Body of pancreas (tissue), 4 donors: ENCODE measurements around the gene UFC1. TPM values are rescaled to one million over a fixed set of nuclear protein-coding genes. Genes with fewer than 3 reads are reported as not detected.

Experiments used
- ATAC-seq: fragments of 150-250 bp; one replicate; pipeline ENCODE4 v1.9.1; 2016
- DNase-seq, 4 donors: peaks; one replicate each; pipeline ENCODE4 v3.0.0-alpha.2; 2019
- H3K27ac ChIP-seq, 4 donors: fragments of 200-600 bp; sonication (generic); 1 replicate in 3 of 4; 2 replicates in 1 of 4; pipeline versions ENCODE4 v1.5.1 to v1.6.1; 2016 to 2019; ENCODE audit warnings: mild to moderate bottlenecking in 1 of 4, mixed read lengths in 1 of 4, moderate library complexity in 1 of 4
- H3K27me3 ChIP-seq, 2 donors: fragments of 200-600 bp; sonication (generic); one replicate each; pipeline ENCODE4 v1.6.0; 2016; ENCODE audit warnings: mild to moderate bottlenecking in 1 of 2
- H3K36me3 ChIP-seq, 2 donors: fragments of 200-600 bp; sonication (generic); replicated peaks in 1 of 2; 2 replicates each; pipeline ENCODE4 v1.5.1; 2016; ENCODE audit warnings: low read depth in 2 of 2; ENCODE audit not compliant: insufficient read depth in 1 of 2
- H3K4me1 ChIP-seq: fragments of 200-600 bp; sonication (generic); one replicate; pipeline ENCODE4 v1.6.0; 2016
- H3K4me3 ChIP-seq, 2 donors: fragments of 200-600 bp; sonication (generic); 1 replicate in 1 of 2; 2 replicates in 1 of 2; pipeline ENCODE4 v1.5.1; 2016 to 2019
- H3K9me3 ChIP-seq, 3 donors: fragments of 200-600 bp; sonication (generic); 1 replicate in 2 of 3; 2 replicates in 1 of 3; pipeline ENCODE4 v1.5.1; 2016
- CTCF ChIP-seq, 7 experiments: fragments of 450-650 bp in 4 of 7; fragments of 200-600 bp in 3 of 7; sonication (generic) in 3 of 7; IDR thresholded peaks; one replicate each; pipeline ENCODE4 v1.5.1; 2016 to 2019; ENCODE audit warnings: antibody characterized with exemption in 7 of 7
- POLR2A ChIP-seq, 3 donors: fragments of 450-650 bp; IDR thresholded peaks; one replicate each; pipeline ENCODE4 v1.6.1; 2016; ENCODE audit warnings: antibody characterized with exemption in 3 of 3, mild to moderate bottlenecking in 2 of 3
- WGBS, 2 donors: methylation state at CpG; one replicate each; pipeline ENCODE4 v1.1.5; 2017; 5-methylcytosine and 5-hydroxymethylcytosine counted together
- intact Hi-C: fragments of 100-400 bp; cut with DNase I; formaldehyde crosslinking; loops from one replicate; pipeline ENCODE4 v1.15.1; 2023
- total RNA-seq, 2 donors: library from RNA; depleted of rRNA; stranded (reverse); fragments of >200 nt; gene quantifications; one replicate each; pipeline ENCODE4 v1.1.0, GENCODE V29; 2016

UFC1 gene
- total RNA-seq, 2 donors from 2014 or later: 33.6 to 48.8 TPM

DNA sequence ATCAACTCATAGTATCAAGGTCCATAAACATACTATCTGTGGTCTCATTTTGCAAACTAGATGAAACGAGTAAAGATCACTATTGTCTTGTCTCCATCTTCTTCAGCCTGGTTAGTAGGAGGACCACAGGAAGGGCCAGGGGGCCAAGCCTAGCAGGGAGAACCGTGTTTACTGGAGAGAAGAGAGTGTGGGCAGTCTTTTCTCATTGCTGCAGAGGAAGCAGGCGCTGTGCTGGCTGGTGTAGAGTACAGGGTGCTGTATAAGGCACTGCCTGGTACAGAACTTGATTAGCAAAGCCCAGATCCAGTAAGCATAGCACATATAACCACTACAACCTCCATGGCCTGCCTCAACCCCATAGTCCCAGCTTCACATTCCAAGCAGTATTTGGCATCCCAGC is 33.5 kb downstream of the UFC1 start:
- no peaks in the 10 kb centered on the region for H3K9me3 ChIP-seq
- H3K27ac ChIP-seq: no peak overlapping the region
- no peaks in the 10 kb centered on the region for H3K36me3 ChIP-seq
- H3K4me1 ChIP-seq: no peaks in the 10 kb centered on the region
- no peak for ATAC-seq
- 45 to 58% methylated on average over 2 to 3 of the region's 3 CpGs for WGBS, 2 donors
- DNase-seq: no peak
- intact Hi-C loops: no loop called here
- TF ChIP-seq CTCF (IDR thresholded peaks at IDR 0.05) (no peak), POLR2A (IDR thresholded peaks at IDR 0.05) (no peak)
- no peaks in the 10 kb centered on the region for H3K27me3 ChIP-seq
- H3K4me3 ChIP-seq: no peak overlapping the region

GRCh38 chr1:161188381-161188780 is 34.6 kb downstream of the UFC1 start:
- 75 to 83% methylated on average over 6 of the region's 6 CpGs for WGBS, 2 donors
- intact Hi-C loops: no loop called here
- DNase-seq (no peak), ATAC-seq (no peak)
- H3K4me1 ChIP-seq: no peaks in the 10 kb centered on the region
- no peaks in the 10 kb centered on the region for H3K27me3 ChIP-seq
- no peak overlapping the region for H3K4me3 ChIP-seq
- no peak overlapping the region for H3K27ac ChIP-seq
- H3K36me3 ChIP-seq: no peaks in the 10 kb centered on the region
- TF ChIP-seq POLR2A (IDR thresholded peaks at IDR 0.05) (no peak), CTCF (IDR thresholded peaks at IDR 0.05) (no peak)
- H3K9me3 ChIP-seq: no peaks in the 10 kb centered on the region

DNA sequence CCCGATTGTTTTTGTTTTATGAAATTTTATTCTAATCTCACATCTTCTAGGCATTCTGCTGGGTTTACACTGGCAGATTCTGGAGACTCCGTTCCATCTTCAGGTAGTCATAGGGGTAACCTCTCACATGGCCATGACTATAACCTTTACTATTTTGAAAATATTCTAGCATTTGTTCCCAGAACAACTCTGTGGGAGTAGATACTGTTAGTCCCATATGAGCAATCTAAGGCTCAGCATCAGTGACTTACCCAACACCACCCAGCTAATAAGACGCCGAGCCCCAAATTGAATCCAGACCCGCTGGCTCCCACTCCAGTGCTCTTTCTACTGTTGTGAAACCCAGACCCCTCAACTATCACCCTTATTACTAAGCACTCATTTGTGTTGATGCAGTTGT is 35.3 kb downstream of the UFC1 start:
- H3K27me3 ChIP-seq: no peaks in the 10 kb centered on the region
- no peaks in the 10 kb centered on the region for H3K9me3 ChIP-seq
- ATAC-seq (no peak), DNase-seq (no peak)
- H3K36me3 ChIP-seq: no peaks in the 10 kb centered on the region
- no peak overlapping the region for H3K4me3 ChIP-seq
- H3K4me1 ChIP-seq: no peaks in the 10 kb centered on the region
- 74 to 86% methylated on average over 5 of the region's 5 CpGs for WGBS, 2 donors
- intact Hi-C loops: no loop called here
- TF ChIP-seq CTCF (IDR thresholded peaks at IDR 0.05) (no peak), POLR2A (IDR thresholded peaks at IDR 0.05) (no peak)
- H3K27ac ChIP-seq: no peak overlapping the region

- WGBS, 2 donors: 50% methylated on average over 22 of the region's 22 CpGs; no CpG with 5 or more reads in 1 of the 2 donors
- Histone ChIP-seq H3K36me3 (no peaks in the 10 kb centered on the region), H3K27ac (no peak overlapping the region), H3K9me3 (no peaks in the 10 kb centered on the region), H3K4me3 (no peak overlapping the region), H3K4me1 (no peaks in the 10 kb centered on the region), H3K27me3 (no peaks in the 10 kb centered on the region)
- intact Hi-C loops: no loop called here
- ATAC-seq (no peak), DNase-seq (no peak)
- TF ChIP-seq CTCF (IDR thresholded peaks at IDR 0.05) (no peak), POLR2A (IDR thresholded peaks at IDR 0.05) (no peak)
Measured at GRCh38 chr1:161190962-161191521, 37.3 kb downstream of the UFC1 start.

- WGBS, 2 donors: 33 to 42% methylated on average over 8 of the region's 8 CpGs
- H3K4me3 ChIP-seq: no peak overlapping the region
- H3K36me3 ChIP-seq: no peaks in the 10 kb centered on the region
- intact Hi-C loops: no loop called here
- DNase-seq: no peak
- no peaks in the 10 kb centered on the region for H3K27me3 ChIP-seq
- H3K27ac ChIP-seq: no peak overlapping the region
- H3K4me1 ChIP-seq: no peaks in the 10 kb centered on the region
- TF ChIP-seq POLR2A (IDR thresholded peaks at IDR 0.05) (no peak), CTCF (IDR thresholded peaks at IDR 0.05) (no peak)
- ATAC-seq: no peak
- H3K9me3 ChIP-seq: no peaks in the 10 kb centered on the region
Measured at GRCh38 chr1:161191971-161192370, 38.2 kb downstream of the UFC1 start.
